Mesodermal cell (in vitro differentiated cells): ENCODE measurements around the gene NOSTRIN.

ENCODE experiments used
- H3K27ac ChIP-seq: 2 replicates; pipeline ENCODE4 v1.7.0; 2013; ENCODE audit warnings: mild to moderate bottlenecking, low read depth, low read length, moderate library complexity; ENCODE audit not compliant: severe bottlenecking
- H3K36me3 ChIP-seq: 2 replicates; pipeline ENCODE4 v1.7.1; 2013; ENCODE audit warnings: mild to moderate bottlenecking, low read length, moderate library complexity; ENCODE audit not compliant: control insufficient read depth, insufficient read depth
- H3K4me1 ChIP-seq: one replicate; pipeline ENCODE4 v1.7.1; 2013; ENCODE audit warnings: mild to moderate bottlenecking, low read length; ENCODE audit not compliant: insufficient read depth, control insufficient read depth, poor library complexity, severe bottlenecking
- H3K4me3 ChIP-seq: 2 replicates; pipeline ENCODE4 v1.7.0; 2013; ENCODE audit warnings: low read length, control low read depth, mild to moderate bottlenecking; ENCODE audit not compliant: insufficient read depth, poor library complexity, severe bottlenecking; ENCODE audit errors: extremely low read depth
- H3K9me3 ChIP-seq: 2 replicates; pipeline ENCODE4 v1.7.1; 2013; ENCODE audit warnings: mild to moderate bottlenecking, low read length, moderate library complexity; ENCODE audit not compliant: control insufficient read depth
- WGBS, 2 experiments: methylation state at CpG; one replicate each; pipeline ENCODE4 v1.1.5; 2013; ENCODE audit warnings: missing lambda C conversion rate in 2 of 2; ENCODE audit not compliant: insufficient coverage in 2 of 2; 5-methylcytosine and 5-hydroxymethylcytosine counted together

NOSTRIN gene

GRCh38 chr2:168903888-168904287, 101.5 kb downstream of the NOSTRIN start:
- Histone ChIP-seq H3K27ac (no peak overlapping the region), H3K36me3 (no peaks in the 10 kb centered on the region), H3K4me3 (no peak overlapping the region), H3K4me1 (no peaks in the 10 kb centered on the region), H3K9me3 (no peaks in the 10 kb centered on the region)
- no CpG with 5 or more reads among the region's 2 CpGs for WGBS, 2 experiments

DNA sequence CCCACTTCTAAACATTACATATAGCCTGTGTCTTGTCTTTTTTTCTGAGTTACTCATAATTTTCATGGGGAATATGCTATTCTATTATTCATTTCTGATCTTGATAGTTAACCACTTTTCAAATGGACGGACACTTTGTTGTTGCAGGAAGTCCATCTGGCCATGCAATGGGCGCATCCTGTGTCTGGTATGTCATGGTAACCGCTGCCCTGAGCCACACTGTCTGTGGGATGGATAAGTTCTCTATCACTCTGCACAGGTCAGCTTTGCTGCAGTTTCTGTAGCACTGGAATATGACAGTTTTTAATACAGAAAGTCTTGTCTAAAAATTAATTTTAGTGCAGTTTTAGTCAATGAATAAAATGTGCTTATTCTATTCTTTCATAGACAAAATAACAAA, 101.9 kb downstream of the NOSTRIN start:
- 90 to 100% methylated on average over 1 to 3 of the region's 3 CpGs for WGBS, 2 experiments
- Histone ChIP-seq H3K27ac (no peak overlapping the region), H3K4me3 (no peak overlapping the region), H3K4me1 (no peaks in the 10 kb centered on the region), H3K36me3 (no peaks in the 10 kb centered on the region), H3K9me3 (no peaks in the 10 kb centered on the region)

DNA sequence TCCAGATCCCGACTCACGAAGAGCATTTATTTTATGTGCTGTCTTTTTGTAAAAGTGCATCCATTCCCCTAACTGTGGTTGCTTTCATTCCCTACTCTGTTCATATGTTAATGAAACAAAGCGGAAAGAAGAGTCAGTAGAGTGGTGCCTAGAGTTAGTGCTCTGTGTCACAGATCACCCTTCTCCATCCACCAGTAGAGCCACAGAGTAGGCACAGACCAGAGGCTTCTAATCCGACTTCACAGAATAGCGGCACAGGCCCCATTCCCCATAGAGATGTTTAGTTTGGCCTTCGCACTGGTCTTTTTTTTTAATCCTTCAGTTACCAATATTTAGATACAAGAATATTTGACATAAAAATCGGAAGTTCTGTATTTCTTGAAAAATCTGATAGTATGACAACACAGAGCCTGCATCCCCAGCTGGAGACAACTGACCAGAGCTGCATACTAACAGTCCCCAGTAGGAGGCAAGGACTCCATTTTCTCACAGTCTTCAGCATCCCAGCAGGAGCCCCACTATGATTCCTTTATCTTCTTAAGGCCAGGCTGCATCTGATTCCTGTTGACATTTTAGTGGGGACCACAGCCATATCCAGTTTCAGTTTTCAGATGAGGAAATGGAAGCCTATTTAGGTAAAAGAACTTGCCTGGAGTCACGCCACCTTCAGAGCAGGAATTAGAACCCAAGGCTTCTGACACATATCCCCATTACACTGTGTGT, 105.7 kb downstream of the NOSTRIN start:
- H3K36me3 ChIP-seq = no peaks in the 10 kb centered on the region
- no peaks in the 10 kb centered on the region for H3K9me3 ChIP-seq
- no peak overlapping the region for H3K27ac ChIP-seq
- 67% methylated on average over 1 of the region's 8 CpGs; no CpG with 5 or more reads in 1 of the 2 experiments for WGBS, 2 experiments
- no peaks in the 10 kb centered on the region for H3K4me1 ChIP-seq
- H3K4me3 ChIP-seq = no peak overlapping the region

GRCh38 chr2:168910330-168910729, 107.9 kb downstream of the NOSTRIN start:
- 83 to 86% methylated on average over 1 of the region's 5 CpGs for WGBS, 2 experiments
- Histone ChIP-seq H3K4me1 (no peaks in the 10 kb centered on the region), H3K27ac (no peak overlapping the region)

GRCh38 chr2:168912466-168912865, 110.0 kb downstream of the NOSTRIN start:
- H3K9me3 ChIP-seq = no peaks in the 10 kb centered on the region
- H3K4me3 ChIP-seq = no peak overlapping the region
- H3K36me3 ChIP-seq = no peaks in the 10 kb centered on the region
- WGBS, 2 experiments = 88 to 89% methylated on average over 4 of the region's 6 CpGs
- no peaks in the 10 kb centered on the region for H3K4me1 ChIP-seq
- H3K27ac ChIP-seq = no peak overlapping the region

More at GRCh38 chr2:168910330-168910729, 107.9 kb downstream of the NOSTRIN start:
- Histone ChIP-seq H3K9me3 (no peaks in the 10 kb centered on the region), H3K36me3 (no peaks in the 10 kb centered on the region), H3K4me3 (no peak overlapping the region)

GRCh38 chr2:168912901-168913369, 110.5 kb downstream of the NOSTRIN start:
- 50 to 63% methylated on average over 17 to 18 of the region's 21 CpGs for WGBS, 2 experiments
- H3K4me3 ChIP-seq = no peak overlapping the region
- no peaks in the 10 kb centered on the region for H3K36me3 ChIP-seq
- no peaks in the 10 kb centered on the region for H3K4me1 ChIP-seq
- no peaks in the 10 kb centered on the region for H3K9me3 ChIP-seq
- no peak overlapping the region for H3K27ac ChIP-seq

GRCh38 chr2:168913495-168913894, 111.1 kb downstream of the NOSTRIN start:
- Histone ChIP-seq H3K36me3 (no peaks in the 10 kb centered on the region), H3K4me3 (no peak overlapping the region), H3K27ac (no peak overlapping the region), H3K9me3 (no peaks in the 10 kb centered on the region), H3K4me1 (no peaks in the 10 kb centered on the region)
- 87 to 97% methylated on average over 3 to 4 of the region's 4 CpGs for WGBS, 2 experiments
